Mesendoderm (in vitro differentiated cells): Measurements from ENCODE around the gene NRP2.
A peak's percentile ranks its signal among the peaks of the same experiment; 100 is the strongest.

ENCODE experiments used
- DNase-seq: peaks from one replicate; pipeline ENCODE4 v3.0.0; 2013
- H2AK5ac ChIP-seq: 2 replicates; pipeline ENCODE4 v1.6.1; 2013; ENCODE audit warnings: low read length, inconsistent platforms
- H2BK120ac ChIP-seq: 2 replicates; pipeline ENCODE4 v1.6.1; 2013; ENCODE audit warnings: low read depth, mild to moderate bottlenecking, low read length, moderate library complexity, mixed read lengths
- H2BK15ac ChIP-seq: replicated peaks from 2 replicates; pipeline ENCODE4 v1.6.1; 2013; ENCODE audit warnings: low read depth, mild to moderate bottlenecking, moderate library complexity
- H2BK5ac ChIP-seq: 2 replicates; pipeline ENCODE4 v1.6.1; 2013; ENCODE audit warnings: low read length, inconsistent platforms
- H3K18ac ChIP-seq: 2 replicates; pipeline ENCODE4 v1.6.1; 2013; ENCODE audit warnings: mild to moderate bottlenecking, low read length, mixed read lengths
- H3K23ac ChIP-seq: one replicate; pipeline ENCODE4 v1.6.1; 2013; ENCODE audit warnings: low read length
- H3K27ac ChIP-seq: 2 replicates; pipeline ENCODE4 v1.5.1; 2013; ENCODE audit warnings: low read depth, mild to moderate bottlenecking, inconsistent platforms, low read length, moderate library complexity
- H3K27me3 ChIP-seq: 2 replicates; pipeline ENCODE4 v1.6.1; 2013; ENCODE audit warnings: low read length, control low read depth, mild to moderate bottlenecking, inconsistent platforms; ENCODE audit not compliant: insufficient read depth, poor library complexity
- H3K36me3 ChIP-seq: 2 replicates; pipeline ENCODE4 v1.6.1; 2013; ENCODE audit warnings: low read length, inconsistent platforms; ENCODE audit not compliant: control insufficient read depth, insufficient read depth
- H3K4ac ChIP-seq: one replicate; pipeline ENCODE4 v1.6.1; 2013; ENCODE audit warnings: low read depth, mild to moderate bottlenecking, low read length, moderate library complexity
- H3K4me1 ChIP-seq: 2 replicates; pipeline ENCODE4 v1.6.1; 2013; ENCODE audit warnings: low read depth, low read length, inconsistent platforms; ENCODE audit not compliant: control insufficient read depth
- H3K4me2 ChIP-seq: 2 replicates; pipeline ENCODE4 v1.6.1; 2013; ENCODE audit warnings: low read length
- H3K4me3 ChIP-seq: 2 replicates; pipeline ENCODE4 v1.5.1; 2013; ENCODE audit warnings: mild to moderate bottlenecking, low read length
- H3K56ac ChIP-seq: one replicate; pipeline ENCODE4 v1.6.1; 2013; ENCODE audit warnings: low read length
- H3K79me1 ChIP-seq: 2 replicates; pipeline ENCODE4 v1.6.1; 2013; ENCODE audit warnings: low read length, inconsistent platforms
- H3K79me2 ChIP-seq: 2 replicates; pipeline ENCODE4 v1.6.1; 2013; ENCODE audit warnings: mild to moderate bottlenecking, low read length; ENCODE audit not compliant: control insufficient read depth, insufficient read depth
- H3K9ac ChIP-seq: 2 replicates; pipeline ENCODE4 v1.6.1; 2013; ENCODE audit warnings: low read length, inconsistent platforms
- H4K5ac ChIP-seq: one replicate; pipeline ENCODE4 v1.6.1; 2013; ENCODE audit warnings: low read length
- H4K8ac ChIP-seq: one replicate; pipeline ENCODE4 v1.6.1; 2013; ENCODE audit warnings: low read depth, mild to moderate bottlenecking, control low read depth, low read length, moderate library complexity
- WGBS: extraction: QIAGEN DNeasy Blood & Tissue Kit; methylation state at CpG from one replicate; pipeline ENCODE4 v1.1.7; 2013; ENCODE audit warnings: low lambda C conversion rate, missing lambda C conversion rate; ENCODE audit not compliant: insufficient coverage; ENCODE audit errors: extremely low coverage; 5-methylcytosine and 5-hydroxymethylcytosine counted together

Gene NRP2

GRCh38 chr2:205772983-205773382 lies 90.7 kb downstream of the NRP2 start:
- Histone ChIP-seq H4K5ac (no peak overlapping the region), H3K79me1 (no peaks in the 10 kb centered on the region), H3K36me3 (peaks cover under 1% of the 10 kb centered on the region), H2BK15ac (no peak overlapping the region), H3K18ac (no peak overlapping the region), H3K27ac (no peak overlapping the region), H3K56ac (no peak overlapping the region), H3K4me1 (peaks cover 2% of the 10 kb centered on the region), H3K23ac (no peak overlapping the region), H4K8ac (no peak overlapping the region), H3K79me2 (no peaks in the 10 kb centered on the region), H3K9ac (no peak overlapping the region), H2BK5ac (no peak overlapping the region), H3K27me3 (no peaks in the 10 kb centered on the region), H3K4ac (no peak overlapping the region), H2AK5ac (no peak overlapping the region), H3K4me3 (no peak overlapping the region), H3K4me2 (no peak overlapping the region), H2BK120ac (no peak overlapping the region)
- DNase-seq: no peak
- no CpG with 5 or more reads among the region's 3 CpGs for WGBS

GRCh38 chr2:205773989-205774388 lies 91.7 kb downstream of the NRP2 start:
- Histone ChIP-seq H3K27me3 (no peaks in the 10 kb centered on the region), H4K8ac (no peak overlapping the region), H4K5ac (no peak overlapping the region), H3K56ac (no peak overlapping the region), H3K79me2 (no peaks in the 10 kb centered on the region), H3K79me1 (no peaks in the 10 kb centered on the region), H3K27ac (no peak overlapping the region), H2BK5ac (no peak overlapping the region), H3K4me1 (peaks cover 2% of the 10 kb centered on the region), H3K23ac (no peak overlapping the region), H3K9ac (no peak overlapping the region), H2AK5ac (no peak overlapping the region), H2BK120ac (no peak overlapping the region), H3K4me3 (no peak overlapping the region), H3K18ac (no peak overlapping the region), H3K4me2 (no peak overlapping the region), H3K4ac (no peak overlapping the region), H3K36me3 (no peaks in the 10 kb centered on the region), H2BK15ac (no peak overlapping the region)
- DNase-seq: no peak
- no CpG with 5 or more reads among the region's 1 CpG for WGBS

DNA sequence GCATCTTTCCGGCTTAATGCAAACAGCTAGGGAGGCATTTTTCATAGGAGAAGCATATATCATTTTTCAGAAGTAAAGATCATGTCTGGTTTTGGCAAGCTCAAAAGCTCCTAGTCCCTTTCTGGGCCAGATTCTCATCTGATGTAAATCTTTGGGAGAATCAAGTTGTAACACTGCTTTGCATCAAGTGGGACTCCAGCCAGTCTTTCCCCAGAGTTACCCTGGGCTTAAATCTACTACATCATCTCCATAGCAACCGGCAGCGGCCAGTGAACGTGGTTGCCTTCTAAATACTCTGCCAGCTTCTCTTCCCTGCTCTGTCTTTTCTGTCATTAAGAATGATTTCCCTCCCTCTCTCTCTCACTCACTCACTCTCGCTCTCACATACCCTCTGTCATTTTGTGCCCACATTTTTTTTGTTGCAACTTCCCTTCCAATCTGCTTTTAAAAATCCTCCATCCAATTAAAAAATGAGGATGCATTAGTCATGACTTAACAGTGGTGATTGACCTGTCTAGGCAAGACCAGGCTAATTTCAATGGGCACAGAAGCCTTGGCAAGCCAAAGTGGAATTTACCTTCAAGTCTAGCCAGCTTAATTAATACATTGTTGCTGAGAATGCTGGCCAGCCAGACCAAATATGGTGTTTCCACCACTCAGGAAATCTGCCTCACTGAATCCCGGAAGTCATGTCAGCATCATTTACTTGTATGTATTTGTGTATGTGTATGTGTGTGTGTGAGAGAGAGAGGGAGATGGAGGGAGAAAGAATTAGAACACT lies 93.0 kb downstream of the NRP2 start:
- Histone ChIP-seq H3K4me1 (peaks cover 2% of the 10 kb centered on the region), H3K79me1 (no peaks in the 10 kb centered on the region), H3K27ac (no peak overlapping the region), H4K8ac (no peak overlapping the region), H3K23ac (no peak overlapping the region), H3K56ac (no peak overlapping the region), H3K4ac (no peak overlapping the region), H2BK5ac (no peak overlapping the region), H3K18ac (no peak overlapping the region), H3K27me3 (no peaks in the 10 kb centered on the region), H2BK120ac (no peak overlapping the region), H3K9ac (no peak overlapping the region), H2BK15ac (no peak overlapping the region), H3K36me3 (no peaks in the 10 kb centered on the region), H3K79me2 (no peaks in the 10 kb centered on the region), H4K5ac (no peak overlapping the region), H3K4me3 (no peak overlapping the region), H3K4me2 (no peak overlapping the region), H2AK5ac (no peak overlapping the region)
- WGBS: 100% methylated on average over 1 of the region's 6 CpGs
- DNase-seq: no peak

- Histone ChIP-seq H3K4me3 (no peak overlapping the region), H3K56ac (no peak overlapping the region), H2AK5ac (no peak overlapping the region), H2BK15ac (no peak overlapping the region), H3K23ac (no peak overlapping the region), H3K79me1 (no peaks in the 10 kb centered on the region), H3K27ac (no peak overlapping the region), H2BK120ac (no peak overlapping the region), H4K5ac (no peak overlapping the region), H3K4ac (no peak overlapping the region), H3K36me3 (no peaks in the 10 kb centered on the region), H3K4me1 (no peaks in the 10 kb centered on the region), H3K27me3 (no peaks in the 10 kb centered on the region), H4K8ac (no peak overlapping the region), H3K79me2 (no peaks in the 10 kb centered on the region), H2BK5ac (no peak overlapping the region), H3K9ac (no peak overlapping the region), H3K18ac (no peak overlapping the region), H3K4me2 (no peak overlapping the region)
- peak; percentile 89 for DNase-seq
- WGBS: no CpG with 5 or more reads among the region's 19 CpGs
These were observed 93.8 kb downstream of the NRP2 start for GRCh38 chr2:205776139-205776538.

GRCh38 chr2:205776720-205777119 lies 94.4 kb downstream of the NRP2 start:
- H3K23ac ChIP-seq: no peak overlapping the region
- H2BK120ac ChIP-seq: no peak overlapping the region
- no peak overlapping the region for H4K5ac ChIP-seq
- no peak overlapping the region for H4K8ac ChIP-seq
- H3K4me3 ChIP-seq: no peak overlapping the region
- no peaks in the 10 kb centered on the region for H3K27me3 ChIP-seq
- H3K79me1 ChIP-seq: no peaks in the 10 kb centered on the region
- H3K36me3 ChIP-seq: no peaks in the 10 kb centered on the region
- H3K4ac ChIP-seq: no peak overlapping the region
- no peak overlapping the region for H2AK5ac ChIP-seq
- no peak overlapping the region for H3K56ac ChIP-seq
- H3K9ac ChIP-seq: no peak overlapping the region
- no peaks in the 10 kb centered on the region for H3K79me2 ChIP-seq
- DNase-seq: no peak
- no peak overlapping the region for H3K4me2 ChIP-seq
- WGBS: no CpG with 5 or more reads among the region's 5 CpGs
- no peak overlapping the region for H3K27ac ChIP-seq
- no peaks in the 10 kb centered on the region for H3K4me1 ChIP-seq
- no peak overlapping the region for H2BK5ac ChIP-seq
- no peak overlapping the region for H3K18ac ChIP-seq
- no peak overlapping the region for H2BK15ac ChIP-seq

- Histone ChIP-seq H2BK120ac (no peak overlapping the region), H2AK5ac (no peak overlapping the region), H3K4me3 (no peak overlapping the region), H3K56ac (no peak overlapping the region), H3K23ac (no peak overlapping the region), H3K27me3 (no peaks in the 10 kb centered on the region), H3K79me2 (no peaks in the 10 kb centered on the region), H4K5ac (no peak overlapping the region), H3K4me1 (no peaks in the 10 kb centered on the region), H3K36me3 (no peaks in the 10 kb centered on the region), H3K4ac (no peak overlapping the region), H3K4me2 (no peak overlapping the region), H3K79me1 (no peaks in the 10 kb centered on the region), H3K27ac (no peak overlapping the region), H4K8ac (no peak overlapping the region), H3K9ac (no peak overlapping the region), H2BK15ac (no peak overlapping the region), H3K18ac (no peak overlapping the region), H2BK5ac (no peak overlapping the region)
- DNase-seq: no peak
- WGBS: no CpG with 5 or more reads among the region's 3 CpGs
These were observed 96.1 kb downstream of the NRP2 start for GRCh38 chr2:205778356-205778755.
